Frontal cortex (tissue), 4 donors: ENCODE measurements around the gene CRY1. TPM values are rescaled to one million over a fixed set of nuclear protein-coding genes. Genes with fewer than 3 reads are reported as not detected.
A peak's percentile ranks its signal among the peaks of the same experiment; 100 is the strongest.
"Not testable (repeated sequence)": the region's sequence is repeated elsewhere in the genome, so short reads cannot be mapped to it uniquely, and the experiment has no call there.

Experiments
- DNase-seq, 2 donors: peaks; one replicate each; pipeline ENCODE4 v3.0.0; 2012; ENCODE audit warnings: low spot score in 2 of 2
- FAIRE-seq: peaks from 2 replicates; lab custom pipeline; 2012; peaks lifted over from hg19 to GRCh38; lab: Jason Lieb, UNC
- total RNA-seq: library from RNA; depleted of rRNA; stranded (reverse); fragments of >200 nt; gene quantifications from one replicate; pipeline ENCODE4 v1.2.3, GENCODE V29; 2014
- donor health status: control.
- donor health status: control.
- donor health status: control.

The CRY1 gene
- total RNA-seq, 1 donor from 2014 or later, result 41.2 TPM

DNA sequence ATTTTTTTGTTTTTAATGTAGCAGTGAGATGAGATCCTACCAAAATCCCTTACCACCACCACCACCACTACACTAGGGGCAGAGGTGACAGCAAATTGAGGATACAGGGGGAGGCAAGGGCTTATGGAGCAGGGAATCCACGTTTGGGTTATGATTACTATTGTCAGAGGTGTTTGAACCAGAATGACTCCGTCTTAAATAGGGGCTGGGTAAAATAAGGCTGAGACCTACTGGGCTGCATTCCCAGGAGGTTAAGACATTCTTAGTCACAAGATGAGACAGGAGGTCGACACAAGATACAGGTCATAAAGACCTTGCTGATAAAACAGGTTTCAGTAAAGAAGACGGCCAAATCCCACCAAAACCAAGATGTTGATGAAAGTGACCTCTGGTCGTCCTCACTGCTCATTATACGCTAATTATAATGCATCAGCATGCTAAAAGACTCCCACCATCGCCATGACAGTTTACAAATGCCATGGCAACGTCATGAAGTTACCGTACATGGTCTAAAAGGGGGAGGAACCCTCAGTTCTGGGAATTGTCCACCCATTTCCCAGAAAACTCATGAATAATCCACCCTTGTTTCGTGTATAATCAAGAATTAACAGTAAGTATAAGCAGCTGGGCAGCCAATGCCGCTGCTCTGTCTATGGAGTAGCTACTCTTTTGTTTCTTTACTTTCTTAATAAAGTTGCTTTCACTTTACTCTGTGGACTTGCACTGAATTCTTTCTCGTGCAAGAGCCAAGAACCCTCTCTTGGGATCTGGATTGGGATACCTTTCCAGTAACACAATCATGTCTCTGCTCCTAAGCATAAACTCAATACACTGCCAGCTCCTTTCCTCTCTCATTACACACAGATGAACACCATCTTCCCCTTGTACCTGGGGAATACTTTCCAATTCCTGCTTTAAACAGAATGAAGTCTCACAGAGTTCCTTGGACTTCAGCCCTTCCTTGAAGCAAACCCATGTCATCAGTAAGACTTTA, 16.7 kb upstream of the CRY1 start:
- DNase-seq, result no peak
- no peak for FAIRE-seq

DNA sequence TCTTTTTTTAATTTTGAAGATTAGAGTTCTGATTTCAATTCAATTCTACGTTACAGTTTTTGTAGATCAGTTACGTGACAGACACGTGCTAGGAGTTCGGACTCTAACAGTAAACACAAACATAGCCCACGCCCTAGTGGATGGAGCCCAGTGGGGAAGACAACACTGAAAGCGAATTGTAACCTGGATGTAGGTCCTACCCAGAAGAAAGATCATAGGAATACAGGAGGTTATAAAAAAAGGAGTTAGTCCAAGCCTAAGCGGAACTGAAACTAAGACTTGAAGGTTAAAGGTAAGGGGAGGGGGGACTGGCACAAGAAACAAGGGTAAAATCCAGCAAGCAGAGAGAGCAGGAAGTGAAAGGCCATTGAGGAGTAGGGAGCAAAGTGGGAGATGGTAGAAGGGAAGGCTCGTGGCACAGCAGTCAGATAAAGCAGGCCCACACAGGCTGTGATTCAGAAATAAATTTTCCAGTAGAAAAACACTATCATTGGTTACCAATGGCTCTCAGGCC, 15.7 kb upstream of the CRY1 start:
- FAIRE-seq (no peak), DNase-seq (no peak)

DNA sequence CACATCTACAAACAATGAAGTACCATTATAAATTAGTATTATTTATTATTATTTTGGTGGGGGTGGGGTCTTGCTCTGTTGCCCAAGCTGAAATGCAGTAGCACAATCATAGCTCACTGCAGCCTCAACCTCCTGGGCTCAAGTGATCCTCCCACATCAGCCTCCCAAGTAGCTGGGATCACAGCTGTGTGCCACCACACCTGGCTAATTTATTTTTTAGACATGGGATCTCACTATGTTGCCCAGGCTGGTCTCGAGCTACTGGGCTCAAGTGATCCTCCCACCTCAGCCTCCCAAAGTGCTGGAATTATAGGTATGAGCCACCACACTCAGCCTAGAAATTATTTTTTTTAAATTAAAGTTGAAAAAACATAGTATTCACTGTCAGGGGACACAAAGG, 15.0 kb upstream of the CRY1 start:
- not testable (repeated sequence) for DNase-seq, FAIRE-seq

DNA sequence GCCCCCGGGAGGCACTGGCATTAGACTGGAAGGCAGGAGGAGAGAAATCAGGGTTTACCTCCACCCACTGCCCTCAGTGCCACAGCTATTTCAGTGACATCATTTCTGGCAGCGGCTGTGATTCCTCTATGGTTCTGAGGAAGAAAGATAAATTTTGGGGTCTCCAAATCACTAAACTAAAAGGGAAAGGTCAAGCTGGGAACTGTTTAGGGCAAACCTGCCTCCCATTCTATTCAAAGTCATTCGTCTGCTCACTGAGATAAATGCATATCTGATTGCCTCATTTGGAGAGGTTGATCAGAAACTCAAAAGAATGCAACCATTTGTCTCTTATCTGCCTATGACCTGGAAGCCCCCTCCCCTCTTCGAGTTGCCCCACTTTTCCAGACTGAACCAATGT, 14.0 kb upstream of the CRY1 start:
- FAIRE-seq (no peak), DNase-seq (no peak)

- FAIRE-seq (no peak), DNase-seq (no peak)
Measured at GRCh38 chr12:107106241-107107025, 13.1 kb upstream of the CRY1 start.

GRCh38 chr12:107105410-107105703, 12.0 kb upstream of the CRY1 start:
- DNase-seq (no peak), FAIRE-seq (no peak)

GRCh38 chr12:107103516-107103915, 10.2 kb upstream of the CRY1 start:
- DNase-seq (no peak), FAIRE-seq (peak; percentile 55)

- FAIRE-seq (no peak), DNase-seq (no peak)
Measured at GRCh38 chr12:107103097-107103496, 9.7 kb upstream of the CRY1 start.

DNA sequence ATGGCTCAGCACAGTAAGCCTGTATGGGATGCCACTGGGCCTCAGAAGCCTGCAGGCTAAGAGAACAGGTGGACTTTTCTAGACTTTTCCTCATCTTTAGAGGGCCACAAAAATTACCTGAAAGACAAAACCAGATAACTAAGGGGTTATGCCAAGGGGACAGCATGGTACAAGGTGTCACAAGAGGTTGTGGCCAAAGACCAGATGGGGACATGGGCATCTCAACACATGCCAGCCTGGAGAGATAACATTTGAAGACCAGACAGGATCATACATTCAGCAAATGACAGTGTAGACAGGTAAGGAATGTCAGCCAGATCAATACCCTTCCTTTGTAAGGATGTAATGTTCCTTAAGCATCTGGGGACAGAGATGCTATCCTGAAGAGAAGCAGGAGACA, 8.9 kb upstream of the CRY1 start:
- DNase-seq, result no peak
- FAIRE-seq, result no peak

GRCh38 chr12:107101651-107102050, 8.3 kb upstream of the CRY1 start:
- no peak for FAIRE-seq
- no peak for DNase-seq

- DNase-seq (no peak), FAIRE-seq (no peak)
Measured at GRCh38 chr12:107099917-107100316, 6.6 kb upstream of the CRY1 start.

- DNase-seq, result no peak
- no peak for FAIRE-seq
Measured at GRCh38 chr12:107096571-107096970, 3.2 kb upstream of the CRY1 start.

DNA sequence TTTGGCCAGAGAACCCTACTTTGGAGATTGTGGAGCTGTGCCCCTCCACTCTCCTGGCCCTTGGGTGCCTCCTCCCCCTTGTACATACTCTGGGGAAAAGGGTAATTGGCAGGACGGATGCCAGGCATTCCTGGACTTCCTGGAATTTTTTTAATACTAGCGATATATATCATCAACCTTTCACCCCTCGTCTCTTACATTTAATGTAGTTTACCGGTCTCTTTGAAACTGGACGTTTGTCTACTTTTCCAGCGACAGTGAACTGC, 767 bp upstream of the CRY1 start:
- DNase-seq, result no peak
- no peak for FAIRE-seq

GRCh38 chr12:107092669-107093416, 506 bp downstream of the CRY1 start:
- FAIRE-seq, result no peak
- DNase-seq, result peak in 1 of 2 donors; percentile 25

GRCh38 chr12:107091989-107092641, 1.2 kb downstream of the CRY1 start:
- no peak for FAIRE-seq
- DNase-seq, result peak in 1 of 2 donors; percentile 24

GRCh38 chr12:107091381-107091780, 2.0 kb downstream of the CRY1 start:
- DNase-seq, result no peak
- FAIRE-seq, result no peak

- DNase-seq (no peak), FAIRE-seq (no peak)
Measured at GRCh38 chr12:107090711-107091110, 2.6 kb downstream of the CRY1 start.

GRCh38 chr12:107088912-107089311, 4.4 kb downstream of the CRY1 start:
- DNase-seq (no peak), FAIRE-seq (no peak)

DNA sequence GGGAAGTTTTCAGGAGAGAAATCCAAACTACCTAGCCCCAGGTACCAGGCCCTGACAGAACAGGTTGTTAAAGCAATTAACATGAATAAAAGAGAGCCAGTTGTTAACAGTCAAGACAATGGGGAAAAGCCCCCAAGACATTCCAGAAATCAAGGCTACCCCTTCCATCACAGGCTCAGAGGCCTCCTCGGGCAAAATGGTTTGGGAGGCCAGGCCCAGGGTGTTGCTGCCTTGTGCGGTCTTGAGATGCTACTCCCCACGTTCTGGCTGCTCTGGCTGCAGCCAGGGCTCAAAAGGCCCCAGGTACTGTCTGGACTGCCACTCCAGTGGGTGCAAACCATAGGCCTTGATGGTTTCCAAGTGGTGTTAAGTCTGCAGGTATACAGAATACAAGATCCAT, 7.0 kb downstream of the CRY1 start:
- no peak for FAIRE-seq
- DNase-seq, result no peak

- no peak for FAIRE-seq
- no peak for DNase-seq
Measured at GRCh38 chr12:107081778-107082177, 11.6 kb downstream of the CRY1 start.
